Amniotic stem cell (primary cell): ENCODE measurements around the gene TMEM272.

Experiments used
- DNase-seq: peaks from one replicate; lab custom pipeline; 2025; lab: John Stamatoyannopoulos, UW

Gene TMEM272

DNA sequence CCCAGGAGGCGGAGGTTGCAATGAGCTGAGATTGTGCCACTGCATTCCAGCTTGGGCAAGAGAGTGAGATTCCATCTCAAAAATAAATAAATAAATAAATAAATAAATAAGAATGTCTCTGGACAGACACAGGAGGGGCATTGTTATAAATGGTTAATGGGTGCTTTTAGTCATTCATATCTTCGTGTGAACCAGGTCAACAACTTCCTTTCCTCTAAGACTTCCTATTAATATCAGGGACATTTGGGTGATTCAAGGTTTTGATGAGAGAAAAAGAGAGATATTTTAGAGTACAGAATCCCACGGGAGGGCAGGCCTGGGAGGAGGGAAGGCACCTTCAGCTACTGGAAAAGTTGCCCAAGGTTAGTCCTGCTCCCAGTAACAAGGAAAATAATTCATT is 64.9 kb downstream of the TMEM272 start:
- DNase-seq: no peak

DNA sequence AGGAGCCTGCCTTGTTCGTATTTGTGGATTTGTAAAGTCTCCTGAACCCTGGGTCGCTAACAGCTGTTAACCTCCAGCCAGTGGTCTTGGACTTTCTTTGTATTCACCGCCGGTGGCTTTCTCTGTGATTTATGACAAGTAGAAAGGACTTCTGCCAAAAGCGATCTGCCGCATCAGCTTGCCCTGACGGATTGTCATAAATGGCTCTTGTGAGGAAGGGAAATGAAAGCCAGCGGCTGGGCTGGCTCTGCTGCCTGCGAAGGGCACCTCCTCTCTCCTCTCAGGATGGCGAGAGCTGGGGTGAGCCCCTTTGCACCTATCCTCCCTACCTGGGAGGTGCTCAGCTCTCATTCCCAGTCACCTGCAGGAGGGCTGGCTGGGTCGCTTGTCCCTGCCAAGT is 66.6 kb downstream of the TMEM272 start:
- no peak for DNase-seq

DNA sequence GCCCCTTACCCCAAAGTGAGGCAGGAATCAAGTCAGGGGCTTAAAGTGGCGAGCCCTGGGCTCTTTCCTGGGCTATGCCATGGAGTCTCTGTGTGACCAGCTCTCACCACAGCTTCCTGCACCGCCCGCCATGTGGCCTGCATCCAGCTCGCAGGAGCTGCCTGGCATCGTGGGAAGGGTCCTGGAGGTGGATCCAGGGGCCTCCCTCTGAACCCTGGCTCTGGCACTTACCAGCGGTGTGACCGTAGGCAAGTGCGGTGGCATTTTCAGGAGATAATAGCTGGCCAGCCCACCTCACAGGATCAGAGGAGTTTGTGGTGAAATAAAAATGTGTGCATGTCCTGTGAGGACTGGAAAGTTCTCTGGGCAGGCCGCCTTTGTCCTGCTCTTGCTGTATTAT is 67.1 kb downstream of the TMEM272 start:
- DNase-seq: no peak

DNA sequence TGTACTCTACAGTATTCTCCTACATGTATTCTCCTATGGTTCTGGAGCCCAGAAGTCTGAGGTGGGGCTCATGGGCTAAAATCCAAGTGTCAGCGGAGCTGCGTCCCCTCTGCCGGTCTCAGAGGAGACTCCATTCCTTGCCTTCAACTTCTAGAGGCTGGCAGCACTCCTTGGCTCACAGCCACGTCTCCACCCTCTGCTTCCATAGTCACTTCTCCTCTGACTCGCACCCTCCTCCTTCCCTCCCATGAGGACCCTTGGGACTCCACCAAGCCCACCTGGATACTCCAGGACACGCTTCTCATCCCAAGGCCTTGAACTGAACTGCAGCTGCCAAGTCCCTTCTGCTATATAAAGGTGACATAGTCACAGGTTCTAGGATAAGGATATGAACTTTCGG is 68.8 kb downstream of the TMEM272 start:
- DNase-seq: no peak

DNA sequence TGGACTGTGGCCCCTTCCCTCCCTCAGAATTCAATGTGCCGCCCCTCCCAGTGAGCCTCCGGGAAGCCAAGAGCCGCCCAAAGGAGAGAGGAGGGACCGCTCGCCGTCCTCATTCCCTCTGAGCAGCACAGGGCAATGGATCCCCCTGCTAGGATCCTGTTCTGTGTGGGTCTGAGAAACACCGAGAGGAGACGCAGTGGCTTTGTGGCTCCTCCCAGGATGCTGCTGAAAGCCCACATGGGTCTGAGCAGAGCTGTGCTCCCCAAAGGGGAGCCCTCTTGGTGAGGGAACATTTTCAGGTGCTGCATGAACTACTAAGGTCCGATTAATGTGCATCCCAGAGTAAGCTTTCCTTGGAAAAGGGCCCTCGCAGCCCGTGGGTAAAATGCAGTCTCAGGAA is 71.5 kb downstream of the TMEM272 start:
- no peak for DNase-seq

DNA sequence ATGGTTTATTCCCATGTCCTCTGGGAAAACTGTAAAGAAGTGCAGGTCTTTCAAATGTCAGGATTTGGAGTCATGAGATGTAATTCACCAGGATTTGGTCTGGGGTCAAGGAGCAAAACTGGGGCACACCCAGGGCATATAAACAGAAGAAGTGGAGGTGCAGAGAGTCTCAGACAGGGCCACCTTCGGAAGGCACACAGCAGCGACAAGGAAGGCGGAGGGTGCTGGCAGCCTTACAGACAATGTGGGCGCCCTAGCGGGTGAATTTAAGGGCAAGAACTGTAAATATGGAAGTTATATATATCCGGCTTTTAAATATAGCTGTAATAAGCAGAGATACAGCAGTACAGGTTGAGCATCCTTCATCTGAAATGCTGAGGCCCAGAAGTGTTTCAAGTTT is 72.2 kb downstream of the TMEM272 start:
- no peak for DNase-seq

DNA sequence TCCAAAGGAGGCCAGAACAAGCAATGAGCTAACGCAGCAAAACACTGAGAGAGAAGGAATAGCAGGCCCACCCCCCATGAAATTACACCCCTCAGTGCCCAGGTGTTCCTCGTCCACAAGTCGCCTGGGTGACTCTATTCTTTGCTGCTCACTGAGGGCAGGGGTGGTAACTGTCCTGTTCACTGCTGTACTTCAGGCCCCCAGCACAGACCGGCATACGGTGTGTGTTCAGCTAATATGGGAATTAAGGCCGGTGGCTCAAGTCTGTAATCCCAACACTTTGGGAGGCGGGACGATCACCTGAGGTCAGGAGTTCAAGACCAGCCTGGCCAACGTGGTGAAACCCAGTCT is 72.9 kb downstream of the TMEM272 start:
- no peak for DNase-seq

DNA sequence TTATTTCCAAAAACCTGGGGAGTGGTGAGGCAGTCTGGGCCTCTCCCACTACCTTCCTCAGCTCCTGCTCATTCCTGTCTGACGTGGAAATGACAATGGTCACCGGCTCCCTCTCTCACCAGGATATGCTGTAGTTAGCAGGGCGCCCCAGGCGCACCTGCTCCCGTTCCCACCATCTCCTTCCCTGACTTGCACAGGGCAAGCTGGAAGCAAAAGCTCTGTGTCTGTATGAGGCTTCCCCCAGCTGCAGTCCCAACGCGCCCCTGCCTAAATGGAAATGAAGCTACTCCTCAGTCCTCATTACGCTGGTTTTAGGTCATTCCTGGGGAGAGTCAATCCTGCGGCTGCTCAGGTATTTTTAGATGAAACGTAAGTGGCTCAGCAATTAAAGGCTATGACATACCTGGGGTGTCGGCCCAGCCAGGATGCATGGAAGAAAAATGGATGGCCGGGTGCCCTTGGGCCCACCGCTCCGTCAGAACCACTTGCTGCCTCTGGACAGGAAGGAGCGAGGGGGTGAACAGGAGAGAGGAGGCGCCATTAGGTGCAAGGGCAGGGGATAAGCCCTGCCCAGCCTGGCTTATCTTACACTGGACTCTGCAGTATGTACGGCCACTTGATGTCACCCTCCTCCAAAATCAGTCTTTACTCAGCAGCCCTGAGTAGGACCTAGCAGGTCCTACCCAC is 73.4 kb downstream of the TMEM272 start:
- DNase-seq: no peak

DNA sequence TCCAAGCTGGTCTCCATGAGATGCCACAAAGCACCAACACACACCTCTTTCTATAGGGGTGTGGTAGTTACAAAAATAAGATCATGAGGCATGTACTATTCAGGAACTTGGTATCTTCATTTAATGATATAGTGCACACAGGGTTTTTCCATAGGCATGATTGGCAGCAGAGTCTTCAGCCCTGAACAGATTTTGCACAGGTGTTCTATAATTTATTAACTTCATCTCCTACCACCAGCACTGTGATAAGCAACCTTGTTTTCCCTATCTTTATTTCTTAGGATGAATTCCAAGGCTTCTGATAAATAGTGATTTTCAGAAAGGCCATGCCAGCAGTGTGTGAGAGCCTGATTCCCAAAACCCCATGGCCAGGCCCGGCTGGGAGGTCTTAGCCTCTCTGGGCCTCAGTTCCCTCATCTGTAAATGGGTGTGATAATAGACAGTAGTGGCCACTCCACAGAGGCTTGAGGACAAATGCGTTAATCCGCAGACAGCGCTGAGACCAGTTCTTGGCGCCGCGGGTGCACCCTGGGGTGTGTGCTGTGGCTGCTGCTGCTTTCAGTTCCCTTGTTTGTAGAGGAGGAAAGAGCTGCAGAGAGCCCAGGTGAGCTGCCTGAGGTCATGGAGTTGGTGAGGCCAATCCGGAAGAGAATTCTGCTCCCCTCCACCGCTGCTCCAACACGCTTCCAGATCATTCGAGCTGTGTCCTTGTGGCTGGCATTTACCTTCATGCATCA is 74.1 kb downstream of the TMEM272 start:
- no peak for DNase-seq

DNA sequence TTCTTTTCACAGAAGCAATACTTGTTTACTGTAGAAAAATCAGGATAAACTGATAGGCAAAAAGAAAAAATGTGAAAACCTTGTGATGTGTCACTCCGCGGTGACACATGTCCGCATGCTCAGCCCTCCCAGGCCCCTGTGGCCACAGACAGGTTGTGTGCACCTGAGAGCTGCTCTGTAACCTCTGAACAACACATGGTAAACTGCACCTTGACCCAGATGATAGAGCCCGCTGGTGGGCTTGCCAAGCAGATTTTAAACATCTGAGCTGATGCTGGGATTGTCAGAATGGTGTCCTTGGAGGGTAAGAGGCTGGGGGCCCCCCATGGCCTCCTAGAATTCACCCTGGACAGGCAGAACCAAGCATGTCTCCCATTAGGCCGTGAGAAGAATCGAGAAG is 74.8 kb downstream of the TMEM272 start:
- no peak for DNase-seq

DNA sequence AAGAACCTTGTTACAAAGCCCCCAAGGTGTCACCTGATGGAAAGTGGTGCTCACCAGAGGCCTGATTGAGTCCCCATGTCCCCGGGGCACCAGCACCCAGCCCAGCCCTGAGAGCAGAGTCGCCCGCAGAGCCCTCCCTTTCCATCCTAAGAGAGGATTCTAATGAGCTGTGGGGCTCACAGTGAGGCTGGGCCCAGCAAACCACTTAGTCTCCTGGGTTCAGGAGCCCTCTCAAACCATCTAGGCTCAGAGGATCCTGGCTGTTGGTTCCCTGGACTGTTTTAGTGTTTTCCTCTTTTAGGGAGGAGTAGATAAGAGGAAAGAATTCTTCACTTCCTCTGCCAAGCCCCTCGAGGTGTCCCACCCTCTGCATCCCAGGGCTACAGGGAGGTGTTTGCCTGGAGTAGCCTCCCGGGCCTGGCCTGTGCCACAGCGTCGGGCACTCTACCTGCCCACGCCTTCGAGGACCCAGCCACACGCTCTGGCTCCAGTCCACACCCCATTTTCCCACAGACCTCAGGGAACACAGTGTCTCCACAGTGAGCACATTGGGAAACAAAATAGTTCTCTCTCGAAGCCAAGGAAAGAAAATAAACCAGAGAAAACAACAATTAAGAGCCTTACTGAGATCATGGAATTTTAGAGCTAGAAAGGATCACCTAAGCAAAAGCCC is 75.4 kb downstream of the TMEM272 start:
- no peak for DNase-seq

DNA sequence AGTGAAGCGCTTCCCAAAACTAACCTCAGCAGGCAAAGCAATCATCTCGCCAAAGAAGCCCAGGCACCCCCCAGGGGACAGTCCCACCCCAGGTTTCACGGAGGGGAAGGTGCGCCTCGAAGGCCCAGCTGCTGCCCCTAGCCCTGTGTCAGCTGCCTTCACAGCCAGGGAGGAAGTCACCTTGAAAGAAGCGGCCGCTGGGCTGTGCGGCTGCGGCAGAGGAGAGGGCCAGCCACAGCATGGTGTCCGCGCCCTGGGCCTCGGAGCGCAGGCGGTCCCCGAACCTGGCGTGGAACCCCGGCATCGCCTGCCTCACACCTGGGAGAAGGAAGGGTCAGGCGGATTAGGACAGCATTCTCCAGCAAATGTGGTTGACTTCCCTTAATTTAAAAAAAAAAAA is 76.0 kb downstream of the TMEM272 start:
- DNase-seq: no peak

DNA sequence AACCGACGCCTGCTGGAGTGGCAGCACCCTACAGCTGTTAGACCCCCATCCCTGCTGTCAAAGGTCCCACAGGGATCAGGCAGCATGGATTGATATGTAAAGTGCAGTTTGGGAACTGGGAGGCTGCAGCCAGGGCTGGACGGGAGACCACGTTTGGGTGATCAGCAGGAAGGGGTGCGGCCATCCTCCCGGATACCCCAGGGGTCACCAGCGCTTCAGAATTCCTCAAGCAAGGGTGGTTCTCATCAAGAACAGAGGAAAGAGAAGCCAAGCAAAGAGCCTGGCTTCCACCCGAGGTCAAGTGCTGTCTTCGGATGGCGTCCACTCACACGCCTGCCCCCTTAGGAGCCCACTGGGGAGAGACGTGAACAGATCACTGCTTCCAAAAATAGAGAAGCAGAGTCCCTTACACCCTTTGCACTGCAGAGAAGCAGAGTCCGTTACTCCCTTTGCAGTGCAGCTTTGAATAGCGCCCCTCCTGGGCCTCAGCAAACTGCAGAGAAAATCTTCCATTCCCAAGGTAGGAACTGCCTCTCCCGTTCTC is 76.5 kb downstream of the TMEM272 start:
- DNase-seq: no peak

DNA sequence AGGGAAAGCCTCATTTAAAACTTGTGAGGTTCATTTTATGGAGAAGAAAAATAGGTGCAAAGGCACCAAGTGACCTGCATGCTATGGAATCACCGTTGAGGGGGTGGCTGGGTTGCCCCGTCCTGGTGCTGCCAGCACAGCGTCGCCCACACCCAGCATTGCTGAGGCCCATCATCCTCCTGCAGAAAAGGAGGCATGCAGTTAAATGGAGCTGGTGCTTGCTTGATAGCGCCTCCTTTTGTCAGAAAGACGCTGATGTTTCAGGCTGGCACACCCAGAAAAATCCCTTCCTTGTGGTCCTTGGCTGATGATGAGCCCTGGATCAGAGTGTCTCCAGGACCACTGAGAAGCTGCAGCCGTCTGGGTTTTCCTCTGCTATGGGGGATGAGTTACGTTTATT is 77.9 kb downstream of the TMEM272 start:
- DNase-seq: no peak

DNA sequence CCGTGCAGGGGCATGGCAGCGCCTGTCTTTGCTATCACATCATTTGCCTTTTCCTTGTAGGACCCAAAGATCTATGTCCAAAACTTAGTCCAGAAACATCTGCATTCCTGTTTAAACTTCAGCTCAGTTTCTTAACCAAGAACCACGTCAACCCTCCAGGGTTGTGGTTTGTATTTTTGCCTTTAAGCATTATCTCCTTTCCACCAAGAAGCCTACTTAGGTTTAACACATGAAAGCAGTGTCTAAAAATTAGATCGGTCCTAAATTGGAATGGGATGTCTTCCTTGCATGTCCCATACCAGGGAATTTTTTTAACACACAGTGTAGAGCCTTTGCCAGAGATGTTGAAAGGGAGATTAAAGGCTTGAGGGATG is 79.8 kb downstream of the TMEM272 start:
- no peak for DNase-seq

DNA sequence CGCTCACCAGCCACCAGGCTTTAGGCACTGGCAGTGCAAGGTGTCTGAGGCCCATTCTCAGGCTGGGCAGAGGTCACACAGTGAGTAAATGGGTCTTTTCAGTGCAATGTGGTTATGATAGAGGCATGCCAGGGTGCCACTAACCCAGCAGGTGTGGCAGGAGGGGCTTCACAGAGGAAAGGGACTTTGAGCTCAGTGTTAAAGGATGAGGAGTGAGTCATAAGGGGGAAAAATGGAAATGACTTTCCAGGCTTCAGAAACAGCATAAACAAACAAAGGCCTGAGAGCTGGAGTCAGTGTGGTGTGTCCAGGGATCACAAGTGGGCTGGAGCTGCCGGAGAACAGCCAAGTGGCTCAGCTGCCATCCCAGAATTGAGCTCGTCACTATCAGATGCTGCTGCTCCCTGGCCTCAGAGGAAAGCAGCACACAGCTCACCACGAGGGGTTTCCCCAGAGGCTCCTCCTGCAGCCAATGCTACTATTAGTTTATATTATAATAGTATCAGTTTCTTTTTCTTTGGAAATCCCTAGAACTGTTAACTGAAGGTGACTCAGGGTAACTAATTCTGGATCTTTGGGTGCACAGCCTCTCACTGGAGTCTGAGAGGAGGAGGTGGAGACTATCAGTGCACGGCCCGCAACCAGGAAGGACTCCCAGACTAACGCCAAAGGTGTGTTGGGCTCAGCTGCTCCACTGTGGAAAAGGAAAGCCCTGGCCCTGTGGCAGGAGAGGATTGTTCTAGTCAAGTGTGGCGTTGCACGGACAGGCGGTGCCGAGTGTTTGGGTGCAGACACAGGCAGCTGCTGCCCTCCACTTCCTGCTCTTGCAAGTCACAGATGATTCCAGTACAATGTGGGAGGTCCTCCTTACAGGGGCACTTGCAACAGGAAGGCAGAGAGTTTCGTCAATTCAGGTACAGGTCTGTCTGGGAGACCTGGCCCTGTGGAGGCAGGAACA is 80.5 kb downstream of the TMEM272 start:
- DNase-seq: no peak

DNA sequence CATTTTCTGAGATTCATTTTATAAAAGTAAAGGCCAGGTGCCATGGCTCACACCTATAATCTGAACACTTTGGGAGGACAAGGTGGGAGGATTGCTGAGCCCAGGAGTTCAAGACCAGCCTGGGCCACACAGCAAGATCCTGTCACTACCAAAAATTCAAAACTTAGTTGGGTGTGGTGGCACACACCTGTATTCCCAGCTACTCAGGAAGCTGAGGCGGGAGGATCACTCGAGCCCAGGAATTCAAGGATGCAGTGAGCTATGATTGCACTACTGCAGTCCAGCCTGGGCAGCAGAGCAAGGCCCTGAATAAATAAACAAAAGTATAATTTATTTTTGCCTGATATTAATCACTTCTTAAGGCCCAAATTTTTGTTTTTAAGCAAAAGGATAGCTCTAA is 81.5 kb downstream of the TMEM272 start:
- no peak for DNase-seq
